WTC11 (cell line): Measurements from ENCODE around the gene OR5K4.

ENCODE experiments used
- ATF1 ChIP-seq: sonication (generic); formaldehyde crosslinking; IDR thresholded peaks from 2 replicates; pipeline ENCODE4 v1.8.1; 2023; ENCODE audit warnings: mild to moderate bottlenecking, moderate library complexity, missing genetic modification reagents
- FOXK1 ChIP-seq: sonication (generic); formaldehyde crosslinking; IDR thresholded peaks from 2 replicates; pipeline ENCODE4 v1.8.0; 2022; ENCODE audit warnings: mild to moderate bottlenecking, moderate library complexity, missing genetic modification reagents
- GABPB1 ChIP-seq: sonication (generic); formaldehyde crosslinking; IDR thresholded peaks from 2 replicates; pipeline ENCODE4 v1.8.1; 2023; ENCODE audit warnings: mild to moderate bottlenecking, missing genetic modification reagents
- NR1H2 ChIP-seq: sonication (generic); formaldehyde crosslinking; IDR thresholded peaks from 2 replicates; pipeline ENCODE4 v1.9.0; 2021; ENCODE audit warnings: mild to moderate bottlenecking, moderate library complexity, missing genetic modification reagents
- TEAD1 ChIP-seq: sonication (generic); formaldehyde crosslinking; IDR thresholded peaks from 2 replicates; pipeline ENCODE4 v1.8.0; 2022; ENCODE audit warnings: mild to moderate bottlenecking, missing genetic modification reagents
- ZNF121 ChIP-seq: sonication (generic); formaldehyde crosslinking; IDR thresholded peaks from 2 replicates; pipeline ENCODE4 v1.8.0; 2023; ENCODE audit warnings: missing genetic modification reagents
- ZNF138 ChIP-seq: sonication (generic); formaldehyde crosslinking; conservative IDR thresholded peaks from 2 replicates; pipeline ENCODE4 v1.8.1; 2022; ENCODE audit warnings: mild to moderate bottlenecking, moderate library complexity, missing genetic modification reagents
- ZNF263 ChIP-seq: sonication (generic); formaldehyde crosslinking; IDR thresholded peaks from 2 replicates; pipeline ENCODE4 v1.8.1; 2022; ENCODE audit warnings: low read depth, mild to moderate bottlenecking, moderate library complexity, missing genetic modification reagents
- TF ChIP-seq, protein P1 (sequence below): fragments of 200-600 bp; IDR thresholded peaks from 2 replicates; pipeline ENCODE4 v1.8.0; 2022; ENCODE audit warnings: antibody characterized with exemption
- TF ChIP-seq, protein P2 (sequence below): sonication (generic); formaldehyde crosslinking; IDR thresholded peaks from 2 replicates; pipeline ENCODE4 v1.8.0; 2022; ENCODE audit warnings: missing genetic modification reagents
- TF ChIP-seq, protein P3 (sequence below): sonication (generic); formaldehyde crosslinking; IDR thresholded peaks from 2 replicates; pipeline ENCODE4 v1.8.1; 2022; ENCODE audit warnings: low read depth, mild to moderate bottlenecking, moderate library complexity, missing genetic modification reagents, borderline replicate concordance
- TF ChIP-seq, protein P4 (sequence below): sonication (generic); formaldehyde crosslinking; IDR thresholded peaks from 2 replicates; pipeline ENCODE4 v1.8.0; 2022; ENCODE audit warnings: mild to moderate bottlenecking, missing genetic modification reagents

DNA sequence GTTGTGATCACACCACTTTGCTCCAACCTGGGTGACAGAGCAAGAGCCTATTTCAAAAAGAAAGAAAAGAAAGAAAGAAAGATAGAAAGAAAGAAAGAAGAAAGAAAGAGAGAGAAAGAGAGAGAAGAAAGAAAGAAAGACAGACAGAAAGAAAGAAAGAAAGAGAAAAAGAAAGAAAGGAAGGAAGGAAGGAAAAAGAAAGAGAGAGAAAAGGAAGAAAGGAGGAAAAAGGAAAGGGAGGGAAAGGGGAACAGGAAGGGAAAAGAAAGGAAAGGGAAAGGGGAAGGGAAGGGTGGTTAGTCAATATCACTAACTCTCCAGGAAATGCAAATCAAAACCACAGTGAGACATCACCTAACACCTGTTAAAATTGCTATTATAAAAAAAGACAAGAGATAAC, 18.2 kb downstream of the OR5K4 start:
- TF ChIP-seq, protein P1, sequence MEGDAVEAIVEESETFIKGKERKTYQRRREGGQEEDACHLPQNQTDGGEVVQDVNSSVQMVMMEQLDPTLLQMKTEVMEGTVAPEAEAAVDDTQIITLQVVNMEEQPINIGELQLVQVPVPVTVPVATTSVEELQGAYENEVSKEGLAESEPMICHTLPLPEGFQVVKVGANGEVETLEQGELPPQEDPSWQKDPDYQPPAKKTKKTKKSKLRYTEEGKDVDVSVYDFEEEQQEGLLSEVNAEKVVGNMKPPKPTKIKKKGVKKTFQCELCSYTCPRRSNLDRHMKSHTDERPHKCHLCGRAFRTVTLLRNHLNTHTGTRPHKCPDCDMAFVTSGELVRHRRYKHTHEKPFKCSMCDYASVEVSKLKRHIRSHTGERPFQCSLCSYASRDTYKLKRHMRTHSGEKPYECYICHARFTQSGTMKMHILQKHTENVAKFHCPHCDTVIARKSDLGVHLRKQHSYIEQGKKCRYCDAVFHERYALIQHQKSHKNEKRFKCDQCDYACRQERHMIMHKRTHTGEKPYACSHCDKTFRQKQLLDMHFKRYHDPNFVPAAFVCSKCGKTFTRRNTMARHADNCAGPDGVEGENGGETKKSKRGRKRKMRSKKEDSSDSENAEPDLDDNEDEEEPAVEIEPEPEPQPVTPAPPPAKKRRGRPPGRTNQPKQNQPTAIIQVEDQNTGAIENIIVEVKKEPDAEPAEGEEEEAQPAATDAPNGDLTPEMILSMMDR: no peak
- TF ChIP-seq NR1H2 (CRISPR knock-in tag) (no peak), GABPB1 (CRISPR knock-in tag) (no peak), ATF1 (CRISPR knock-in tag) (no peak), FOXK1 (no peak), TEAD1 (CRISPR knock-in tag) (no peak), ZNF263 (CRISPR knock-in tag) (no peak), ZNF138 (CRISPR knock-in tag) (no peak), ZNF121 (CRISPR knock-in tag) (no peak)
- TF ChIP-seq, protein P2, sequence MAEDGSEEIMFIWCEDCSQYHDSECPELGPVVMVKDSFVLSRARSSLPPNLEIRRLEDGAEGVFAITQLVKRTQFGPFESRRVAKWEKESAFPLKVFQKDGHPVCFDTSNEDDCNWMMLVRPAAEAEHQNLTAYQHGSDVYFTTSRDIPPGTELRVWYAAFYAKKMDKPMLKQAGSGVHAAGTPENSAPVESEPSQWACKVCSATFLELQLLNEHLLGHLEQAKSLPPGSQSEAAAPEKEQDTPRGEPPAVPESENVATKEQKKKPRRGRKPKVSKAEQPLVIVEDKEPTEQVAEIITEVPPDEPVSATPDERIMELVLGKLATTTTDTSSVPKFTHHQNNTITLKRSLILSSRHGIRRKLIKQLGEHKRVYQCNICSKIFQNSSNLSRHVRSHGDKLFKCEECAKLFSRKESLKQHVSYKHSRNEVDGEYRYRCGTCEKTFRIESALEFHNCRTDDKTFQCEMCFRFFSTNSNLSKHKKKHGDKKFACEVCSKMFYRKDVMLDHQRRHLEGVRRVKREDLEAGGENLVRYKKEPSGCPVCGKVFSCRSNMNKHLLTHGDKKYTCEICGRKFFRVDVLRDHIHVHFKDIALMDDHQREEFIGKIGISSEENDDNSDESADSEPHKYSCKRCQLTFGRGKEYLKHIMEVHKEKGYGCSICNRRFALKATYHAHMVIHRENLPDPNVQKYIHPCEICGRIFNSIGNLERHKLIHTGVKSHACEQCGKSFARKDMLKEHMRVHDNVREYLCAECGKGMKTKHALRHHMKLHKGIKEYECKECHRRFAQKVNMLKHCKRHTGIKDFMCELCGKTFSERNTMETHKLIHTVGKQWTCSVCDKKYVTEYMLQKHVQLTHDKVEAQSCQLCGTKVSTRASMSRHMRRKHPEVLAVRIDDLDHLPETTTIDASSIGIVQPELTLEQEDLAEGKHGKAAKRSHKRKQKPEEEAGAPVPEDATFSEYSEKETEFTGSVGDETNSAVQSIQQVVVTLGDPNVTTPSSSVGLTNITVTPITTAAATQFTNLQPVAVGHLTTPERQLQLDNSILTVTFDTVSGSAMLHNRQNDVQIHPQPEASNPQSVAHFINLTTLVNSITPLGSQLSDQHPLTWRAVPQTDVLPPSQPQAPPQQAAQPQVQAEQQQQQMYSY (CRISPR knock-in tag): no peak
- TF ChIP-seq, protein P3, sequence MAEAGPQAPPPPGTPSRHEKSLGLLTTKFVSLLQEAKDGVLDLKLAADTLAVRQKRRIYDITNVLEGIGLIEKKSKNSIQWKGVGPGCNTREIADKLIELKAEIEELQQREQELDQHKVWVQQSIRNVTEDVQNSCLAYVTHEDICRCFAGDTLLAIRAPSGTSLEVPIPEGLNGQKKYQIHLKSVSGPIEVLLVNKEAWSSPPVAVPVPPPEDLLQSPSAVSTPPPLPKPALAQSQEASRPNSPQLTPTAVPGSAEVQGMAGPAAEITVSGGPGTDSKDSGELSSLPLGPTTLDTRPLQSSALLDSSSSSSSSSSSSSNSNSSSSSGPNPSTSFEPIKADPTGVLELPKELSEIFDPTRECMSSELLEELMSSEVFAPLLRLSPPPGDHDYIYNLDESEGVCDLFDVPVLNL (CRISPR knock-in tag): no peak
- TF ChIP-seq, protein P4, sequence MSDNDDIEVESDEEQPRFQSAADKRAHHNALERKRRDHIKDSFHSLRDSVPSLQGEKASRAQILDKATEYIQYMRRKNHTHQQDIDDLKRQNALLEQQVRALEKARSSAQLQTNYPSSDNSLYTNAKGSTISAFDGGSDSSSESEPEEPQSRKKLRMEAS (CRISPR knock-in tag): no peak
